Measurements from ENCODE around the gene ANKRD33B.

Gene ANKRD33B

GRCh38 chr5:10530601-10531320 is 33.1 kb upstream of the ANKRD33B start:
- in situ Hi-C loops (cut with MboI; ENCODE audit: low sequenced_read_pairs, unreplicated experiment) = no loop called here
- no peak for TF ChIP-seq CTCF (IDR thresholded peaks at IDR 0.05; ENCODE audit: borderline replicate concordance, control extremely low read depth, extremely low read depth, insufficient read depth, missing control alignments)
- DNase-seq (ENCODE audit: low spot score) = no peak

- TF ChIP-seq CTCF (IDR thresholded peaks at IDR 0.05; ENCODE audit: borderline replicate concordance, control extremely low read depth, extremely low read depth, insufficient read depth, missing control alignments) = no peak
- DNase-seq (ENCODE audit: low spot score) = no peak
- in situ Hi-C loops (cut with MboI; ENCODE audit: low sequenced_read_pairs, unreplicated experiment) = no loop called here
Measured at GRCh38 chr5:10532421-10532820, 31.4 kb upstream of the ANKRD33B start.

- no peak for TF ChIP-seq CTCF (IDR thresholded peaks at IDR 0.05; ENCODE audit: borderline replicate concordance, control extremely low read depth, extremely low read depth, insufficient read depth, missing control alignments)
- in situ Hi-C loops (cut with MboI; ENCODE audit: low sequenced_read_pairs, unreplicated experiment) = no loop called here
- DNase-seq (ENCODE audit: low spot score) = no peak
Measured at GRCh38 chr5:10533226-10533625, 30.6 kb upstream of the ANKRD33B start.

GRCh38 chr5:10534561-10535530 is 29.0 kb upstream of the ANKRD33B start:
- no peak for DNase-seq (ENCODE audit: low spot score)
- in situ Hi-C loops (cut with MboI; ENCODE audit: low sequenced_read_pairs, unreplicated experiment) = no loop called here
- TF ChIP-seq CTCF (IDR thresholded peaks at IDR 0.05; ENCODE audit: borderline replicate concordance, control extremely low read depth, extremely low read depth, insufficient read depth, missing control alignments) = no peak

- TF ChIP-seq CTCF (IDR thresholded peaks at IDR 0.05; ENCODE audit: borderline replicate concordance, control extremely low read depth, extremely low read depth, insufficient read depth, missing control alignments) = no peak
- in situ Hi-C loops (cut with MboI; ENCODE audit: low sequenced_read_pairs, unreplicated experiment) = no loop called here
- DNase-seq (ENCODE audit: low spot score) = no peak
Measured at GRCh38 chr5:10536511-10536910, 27.4 kb upstream of the ANKRD33B start.

GRCh38 chr5:10536931-10537579 is 26.8 kb upstream of the ANKRD33B start:
- in situ Hi-C loops (cut with MboI; ENCODE audit: low sequenced_read_pairs, unreplicated experiment) = no loop called here
- TF ChIP-seq CTCF (IDR thresholded peaks at IDR 0.05; ENCODE audit: borderline replicate concordance, control extremely low read depth, extremely low read depth, insufficient read depth, missing control alignments) = no peak
- DNase-seq (ENCODE audit: low spot score) = peak; percentile 47
